Stimulated activated CD4-positive, alpha-beta T cell treated with anti-CD3 and anti-CD28 coated beads, Interleukin-1b, Interleukin-23, amount 100 ng/mL, for 24 hours (primary cell): ENCODE data around the gene ENOX1.

Source experiments
- DNase-seq, 4 experiments: peaks; one replicate each; pipeline ENCODE4 v3.0.0-alpha.2; 2020; ENCODE audit warnings: low read depth in 4 of 4, low spot score in 1 of 4

Gene ENOX1

DNA sequence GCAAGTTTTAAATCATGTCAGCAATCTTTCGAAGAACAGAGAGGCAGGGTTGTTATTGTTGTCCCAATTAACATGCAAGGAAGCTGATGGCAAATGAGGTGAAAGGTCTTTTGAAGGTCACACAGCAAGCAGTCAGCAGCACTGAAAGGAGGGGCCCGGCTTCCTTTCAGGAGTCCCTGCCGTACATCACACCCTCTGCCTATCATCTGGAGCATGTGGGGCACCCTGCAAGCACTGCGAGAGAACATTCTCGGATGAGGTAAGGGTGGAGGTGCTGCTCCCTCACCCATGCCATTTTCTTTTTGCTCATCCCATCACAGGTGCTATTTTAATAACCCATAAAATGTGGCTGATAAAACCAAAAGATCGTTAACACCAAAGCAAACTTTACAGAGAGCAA is 111.2 kb downstream of the ENOX1 start:
- DNase-seq, result no peak

DNA sequence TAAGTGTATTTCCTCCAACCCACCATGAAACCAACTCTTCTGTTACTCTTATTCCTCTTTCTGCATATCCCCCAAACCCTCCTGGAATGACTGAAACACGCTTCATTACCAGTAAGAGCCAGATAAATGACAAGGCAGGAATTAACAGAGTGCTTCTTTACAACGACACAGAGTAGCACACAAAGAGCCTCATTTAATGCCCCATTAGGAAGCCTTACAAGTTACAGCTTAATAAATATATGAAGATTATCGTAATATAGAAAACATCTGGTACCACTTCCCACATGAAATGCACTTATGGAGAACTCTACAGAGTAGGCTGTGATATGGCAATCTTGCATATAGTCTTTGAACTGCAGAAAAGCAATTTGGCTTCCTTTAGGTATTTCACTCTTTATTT is 116.8 kb downstream of the ENOX1 start:
- no peak for DNase-seq

DNA sequence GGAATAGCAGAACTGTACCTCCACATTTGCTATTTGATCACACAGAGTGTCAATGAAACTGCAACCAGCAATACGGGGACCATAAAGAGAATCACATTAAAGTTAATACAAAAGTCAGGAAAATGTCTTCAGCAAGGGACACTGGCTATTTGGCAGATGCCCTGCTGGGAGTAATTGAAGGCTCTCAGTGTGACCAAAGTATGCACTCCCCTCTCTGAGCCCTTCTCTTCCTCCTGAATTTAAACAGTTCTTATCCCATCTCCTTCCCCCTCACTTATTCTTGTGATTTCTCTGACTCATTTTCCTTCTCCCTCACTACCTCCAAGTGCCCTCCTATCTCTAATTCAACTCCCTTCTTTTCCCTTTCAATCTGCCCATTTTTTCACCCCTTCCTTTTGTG is 117.7 kb downstream of the ENOX1 start:
- no peak for DNase-seq

DNA sequence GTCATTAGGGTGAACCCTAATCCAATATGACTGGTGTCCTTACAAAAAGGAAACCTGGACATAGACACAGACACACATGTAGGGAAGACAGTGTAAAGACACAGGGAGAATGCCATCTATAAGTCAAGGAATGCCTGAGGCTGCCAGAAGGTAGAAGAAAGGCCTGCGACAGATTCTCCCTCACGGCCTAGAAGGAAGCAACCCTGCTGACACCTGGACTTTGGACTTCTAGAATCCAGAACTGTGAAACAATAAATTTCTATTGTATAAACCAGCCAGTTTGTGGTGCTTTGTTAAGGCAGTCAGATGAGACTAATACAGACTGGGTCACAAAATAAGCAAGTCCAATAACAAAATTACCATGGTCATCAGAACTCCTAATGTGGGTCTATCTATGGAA is 120.4 kb downstream of the ENOX1 start:
- no peak for DNase-seq

DNA sequence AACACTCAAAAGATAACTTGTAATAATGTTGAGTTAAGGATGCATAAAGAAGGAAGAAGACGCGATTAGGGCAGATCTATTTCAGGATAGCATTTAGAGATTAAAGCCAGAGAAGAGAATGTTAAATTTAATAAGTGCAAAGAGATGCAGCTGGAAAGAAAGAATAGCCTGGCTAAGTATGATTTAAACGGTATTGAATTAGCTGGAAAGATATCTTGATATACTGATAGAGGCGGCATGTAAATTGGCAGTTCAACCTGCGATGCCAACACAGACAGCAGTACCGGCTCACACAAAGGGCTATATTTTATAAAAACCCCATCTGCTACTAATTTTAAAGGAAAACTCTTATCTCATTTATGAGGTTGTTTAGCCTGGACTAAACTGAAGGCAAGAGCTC is 121.4 kb downstream of the ENOX1 start:
- no peak for DNase-seq

DNA sequence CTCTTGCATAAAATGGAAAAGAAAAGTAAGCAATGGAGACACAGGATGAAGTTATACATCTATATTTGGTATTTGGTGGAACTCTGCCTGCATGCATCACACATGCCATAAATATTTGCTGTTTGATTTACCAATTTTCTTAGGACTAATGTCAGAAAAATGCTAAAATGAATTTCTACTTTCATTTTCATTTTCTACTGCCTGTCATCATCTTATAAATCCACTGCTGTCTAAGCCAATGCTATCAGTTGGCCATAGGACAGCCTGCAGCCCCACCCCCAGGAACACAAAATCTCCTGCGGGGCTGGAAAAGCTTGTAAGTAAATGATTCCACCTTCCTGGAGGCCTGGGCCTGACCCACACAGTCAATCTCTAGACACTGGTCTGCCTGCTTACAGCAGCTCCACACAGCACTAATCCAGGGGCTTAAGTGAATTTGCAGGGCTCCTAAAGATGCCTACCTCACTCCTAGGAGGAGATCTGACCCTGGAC is 122.0 kb downstream of the ENOX1 start:
- no peak for DNase-seq

DNA sequence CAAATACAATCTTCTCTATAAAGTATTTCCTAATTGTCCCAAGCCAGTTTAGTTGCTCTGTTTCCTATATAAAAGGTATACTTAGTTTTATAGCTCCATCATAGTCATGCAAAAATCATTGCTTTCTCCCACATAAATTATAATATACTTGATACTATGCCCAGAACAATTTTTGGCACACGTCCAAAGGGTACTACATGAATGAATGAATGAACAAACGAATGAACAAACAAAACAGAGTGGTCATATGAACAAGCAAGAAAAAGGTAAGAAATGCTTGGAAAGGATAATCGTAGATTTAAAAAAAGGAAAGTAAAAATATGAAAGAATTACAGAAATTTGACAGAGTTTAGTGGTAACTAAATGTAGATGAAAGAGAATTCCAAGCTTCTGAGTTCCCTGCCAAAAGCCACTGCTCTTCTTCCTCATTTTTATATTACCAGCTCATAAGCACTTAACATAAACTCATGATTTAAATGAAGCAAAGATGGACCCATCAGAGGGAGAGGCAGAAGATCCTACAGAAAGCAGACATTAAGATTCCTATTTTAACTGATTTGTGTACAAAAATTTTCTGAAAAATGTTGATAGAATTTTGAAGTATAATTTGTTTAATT is 123.2 kb downstream of the ENOX1 start:
- no peak for DNase-seq

DNA sequence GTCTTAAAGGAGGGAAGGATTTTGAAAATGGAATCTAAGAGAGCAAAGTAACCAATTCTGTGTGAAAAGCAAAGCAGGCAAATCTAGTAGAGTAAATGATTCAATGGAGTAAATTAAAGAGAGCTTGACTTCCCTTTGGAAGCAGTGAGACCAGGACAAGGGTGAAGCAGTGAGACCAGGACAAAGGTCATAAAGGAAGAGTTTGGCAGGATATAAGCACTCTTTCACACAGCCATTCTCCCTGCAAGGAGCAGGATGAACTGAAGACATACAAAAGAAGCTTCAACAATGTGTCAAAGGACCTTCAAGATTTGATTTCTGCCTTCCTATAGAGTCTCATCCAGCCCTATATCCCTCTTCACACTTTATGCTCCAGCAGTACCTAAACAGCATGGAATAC is 123.8 kb downstream of the ENOX1 start:
- DNase-seq, result no peak

DNA sequence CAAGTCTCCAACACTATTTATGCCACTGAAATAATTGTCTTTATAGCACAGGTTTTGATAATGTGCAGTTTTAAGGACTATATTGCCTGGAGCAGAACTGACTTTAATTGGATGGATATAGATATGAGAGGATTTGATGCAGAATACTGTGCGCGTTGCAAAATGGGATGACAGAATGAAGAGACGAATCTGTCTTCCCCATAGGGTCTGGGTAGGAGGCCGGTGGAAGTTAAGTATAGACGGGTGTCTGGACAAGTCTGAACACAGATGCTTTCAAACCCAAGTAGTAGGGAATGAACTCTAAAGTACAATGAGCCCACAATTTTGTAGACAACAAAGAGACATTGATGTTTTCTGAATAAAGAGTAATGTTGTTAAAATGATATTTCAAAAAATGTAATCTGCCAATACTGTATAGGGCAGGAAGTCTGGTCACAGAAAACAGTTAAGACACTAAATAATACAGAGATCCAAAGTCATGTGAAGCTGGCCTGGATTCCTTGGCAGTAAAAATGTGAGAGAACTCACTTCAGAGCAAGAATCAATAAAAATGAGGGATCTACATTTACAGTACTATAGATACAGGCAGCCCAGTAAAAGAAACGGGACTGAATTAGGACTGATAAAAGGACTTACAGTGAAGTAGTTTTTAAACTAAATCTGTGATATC is 125.5 kb downstream of the ENOX1 start:
- DNase-seq, result no peak

DNA sequence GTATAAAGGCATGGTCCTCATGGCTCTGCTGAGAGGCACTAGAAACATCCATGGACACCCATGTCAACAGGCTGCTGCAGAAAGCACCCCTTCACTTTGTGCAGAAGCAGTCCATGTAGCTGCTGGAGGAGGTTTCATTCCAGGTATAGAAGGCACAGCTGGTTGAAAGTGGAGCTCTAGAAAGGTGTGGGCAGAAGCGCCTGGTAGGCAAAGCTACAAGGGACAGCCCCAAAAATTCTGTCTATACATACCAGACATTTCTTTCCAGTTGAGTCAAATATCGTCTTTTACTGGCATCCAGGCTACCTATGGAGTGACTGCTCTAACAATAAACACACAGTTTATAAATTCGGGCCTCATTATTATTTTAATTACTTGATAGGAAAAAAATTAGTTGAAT is 129.3 kb downstream of the ENOX1 start:
- no peak for DNase-seq

DNA sequence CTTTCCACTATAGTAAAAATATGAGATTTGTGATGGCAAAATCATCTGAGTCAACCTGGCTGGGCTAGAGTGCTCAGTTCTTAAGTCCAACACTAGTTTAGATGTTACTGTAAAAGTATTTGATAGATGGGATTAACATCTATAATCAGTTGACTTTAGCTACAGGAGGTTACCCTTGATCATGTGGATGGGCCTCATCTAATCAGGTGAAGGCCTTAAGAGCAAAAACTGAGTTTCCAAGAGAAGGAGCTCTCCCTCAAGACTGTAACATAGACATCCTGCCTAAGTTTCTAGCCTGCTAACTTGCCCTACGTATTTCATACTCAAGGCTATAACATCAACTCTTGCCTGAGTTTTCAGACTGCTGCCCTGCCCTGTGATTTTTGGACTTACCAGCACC is 132.8 kb downstream of the ENOX1 start:
- no peak for DNase-seq

DNA sequence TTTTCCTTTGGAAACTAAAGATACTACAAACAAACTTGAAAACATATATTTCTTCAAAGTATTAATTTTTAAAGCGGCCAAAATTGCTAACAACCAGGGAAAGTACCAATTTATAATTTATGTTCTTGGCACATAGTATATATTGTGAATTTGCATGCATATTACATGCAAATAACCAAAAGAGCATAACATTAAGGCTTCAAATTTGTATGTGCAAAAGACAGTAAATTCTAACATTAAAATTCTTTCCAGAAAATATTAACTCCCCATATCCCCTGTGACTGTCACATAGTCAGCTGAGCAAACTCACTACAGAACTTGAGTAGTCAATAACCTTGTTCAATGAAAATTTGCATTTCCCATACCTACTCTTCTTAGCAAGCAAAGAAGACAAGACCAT is 133.4 kb downstream of the ENOX1 start:
- DNase-seq, result no peak

DNA sequence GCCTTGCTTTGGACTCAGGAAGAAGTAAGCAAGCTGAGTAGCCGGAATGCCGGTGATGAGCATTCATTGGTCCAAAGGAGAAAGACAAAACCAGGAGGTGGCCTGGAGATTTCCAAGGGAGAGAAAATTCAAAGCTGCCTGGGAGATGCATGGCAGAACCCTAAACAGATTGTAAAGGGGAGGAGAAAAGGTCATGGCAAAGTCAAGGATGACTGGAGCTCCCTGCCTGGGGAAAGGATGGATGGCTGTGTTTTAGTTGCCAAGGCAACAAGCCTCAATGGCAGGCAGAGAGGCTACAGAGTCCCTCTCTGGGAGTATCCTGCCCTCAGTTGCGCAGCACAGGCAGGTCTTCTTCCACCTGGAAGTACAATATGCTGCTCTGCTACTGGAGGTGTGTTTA is 134.0 kb downstream of the ENOX1 start:
- no peak for DNase-seq

DNA sequence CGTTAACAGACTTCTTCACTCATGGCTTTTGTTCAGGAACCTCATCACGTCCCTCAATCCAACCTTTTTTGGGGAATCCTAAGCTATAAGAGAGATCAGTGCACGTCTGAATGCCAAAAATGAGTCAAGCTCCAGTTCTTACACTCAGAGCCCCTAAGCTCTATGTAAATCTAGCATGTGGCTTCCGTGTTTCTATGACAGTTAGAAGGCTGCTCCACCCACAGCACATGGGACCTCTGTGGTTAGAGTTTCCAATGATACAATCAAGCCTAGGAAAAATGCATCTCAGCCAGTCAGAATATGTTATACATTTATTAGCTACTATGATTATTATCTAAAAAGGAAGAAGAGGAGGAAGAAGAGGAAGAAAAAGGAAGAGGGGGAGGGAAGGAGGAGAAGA is 135.9 kb downstream of the ENOX1 start:
- no peak for DNase-seq

DNA sequence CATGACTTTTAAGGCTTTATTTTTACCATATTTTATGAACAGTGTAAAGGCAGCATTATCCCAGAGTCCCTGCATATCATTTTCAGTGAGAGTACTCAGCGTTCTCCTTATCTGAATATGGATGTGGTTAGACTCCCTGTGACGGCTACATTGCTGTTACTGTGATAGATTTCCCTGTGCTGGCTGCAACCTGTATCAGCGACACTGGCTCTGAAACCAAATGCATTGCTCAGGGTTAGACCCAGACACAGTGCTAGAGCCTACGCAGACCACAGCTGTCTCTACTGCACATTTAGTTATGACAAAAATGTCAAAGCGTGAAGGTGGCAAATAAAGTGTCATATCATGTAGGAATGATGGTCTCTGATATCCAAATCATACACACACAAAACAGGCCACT is 138.0 kb downstream of the ENOX1 start:
- DNase-seq, result no peak

DNA sequence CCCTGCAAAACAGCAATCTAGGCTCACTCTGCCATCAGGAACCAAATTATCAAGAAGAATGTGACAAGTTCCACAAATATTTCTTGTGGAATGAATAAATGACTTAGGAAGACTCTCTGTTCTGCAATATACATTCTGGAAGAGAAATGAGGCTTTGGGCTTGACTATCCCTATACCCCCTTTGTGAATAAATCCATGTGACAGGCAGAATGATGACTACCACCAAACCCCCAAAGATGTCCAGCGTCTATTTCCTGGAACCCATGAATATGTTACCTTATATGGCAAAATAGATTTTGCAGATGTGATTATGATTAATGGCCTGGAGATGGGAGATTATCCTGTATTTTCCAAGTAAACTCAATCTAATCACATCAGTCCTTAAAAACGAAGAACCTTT is 139.3 kb downstream of the ENOX1 start:
- no peak for DNase-seq

DNA sequence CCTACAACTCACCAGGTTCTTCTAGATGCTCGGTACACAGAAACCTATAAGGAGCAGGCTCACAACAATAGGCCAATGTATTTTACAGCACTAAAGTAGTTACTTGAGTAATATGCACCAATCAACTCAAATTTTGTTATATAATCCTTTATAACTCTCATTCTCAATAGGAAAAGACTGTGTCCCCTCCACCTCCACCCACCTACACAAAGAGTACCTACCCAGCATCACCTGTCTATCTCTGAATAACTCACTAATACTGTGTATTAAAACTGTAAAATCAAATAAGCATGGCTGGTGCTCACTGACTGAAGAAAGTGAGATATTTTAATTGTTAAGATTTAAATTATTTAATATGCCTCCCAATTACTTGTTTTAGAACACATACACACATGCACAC is 146.3 kb downstream of the ENOX1 start:
- DNase-seq, result no peak

DNA sequence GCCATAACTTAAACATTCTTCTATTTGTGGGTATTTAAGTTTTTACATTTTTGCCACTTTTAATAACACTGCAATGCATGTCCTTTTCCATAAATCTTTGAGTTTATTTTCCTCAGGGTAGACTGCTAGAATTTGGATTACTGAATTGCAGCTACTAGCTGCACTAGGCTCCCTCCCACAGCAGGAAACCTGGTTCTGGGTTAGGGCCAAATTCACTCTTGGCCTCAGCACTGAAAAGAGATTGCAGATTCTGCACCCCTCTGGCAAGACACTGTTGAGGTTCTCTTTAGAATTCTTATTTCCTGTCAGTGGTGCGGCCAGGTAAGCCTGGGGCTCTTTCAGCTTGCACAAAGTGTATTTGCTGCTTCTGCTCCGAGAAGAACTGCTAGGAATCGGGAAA is 155.7 kb downstream of the ENOX1 start:
- no peak for DNase-seq

DNA sequence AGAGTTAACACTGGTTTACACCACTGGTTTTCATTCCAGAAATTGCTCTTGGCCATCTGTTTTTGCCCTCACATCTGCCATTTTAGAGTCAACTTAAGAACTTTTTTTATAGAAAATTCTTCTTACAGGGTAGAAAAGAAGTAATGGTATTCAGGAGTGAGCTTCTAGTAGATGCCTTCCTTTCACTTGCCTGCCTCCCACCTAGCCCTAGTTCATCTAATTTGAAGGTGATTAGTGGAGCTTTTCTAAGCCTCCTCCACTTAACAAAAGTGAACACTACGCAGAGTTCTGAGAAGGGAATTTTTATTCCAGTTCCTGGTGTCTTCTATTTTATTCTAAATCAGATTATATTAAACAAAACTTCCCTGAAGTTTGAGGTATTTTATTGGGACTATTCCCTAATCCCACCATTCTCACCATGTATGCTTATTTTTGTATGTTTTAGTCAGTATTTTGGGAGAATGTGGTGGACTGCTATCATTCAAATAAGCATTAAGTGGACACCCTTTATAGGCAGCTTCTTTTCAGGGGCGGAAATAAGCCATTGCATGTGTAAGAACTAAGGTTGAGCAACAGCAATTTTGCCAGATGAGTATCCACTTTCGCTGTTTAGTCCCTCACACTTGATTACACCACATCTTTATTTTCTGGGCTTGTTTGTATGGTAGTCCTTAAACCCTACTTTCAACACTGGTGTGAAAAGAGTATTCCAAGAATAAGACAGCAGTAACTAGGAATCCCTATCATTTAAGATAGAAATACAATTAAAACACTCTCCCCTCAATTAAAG is 156.9 kb downstream of the ENOX1 start:
- DNase-seq, result no peak

DNA sequence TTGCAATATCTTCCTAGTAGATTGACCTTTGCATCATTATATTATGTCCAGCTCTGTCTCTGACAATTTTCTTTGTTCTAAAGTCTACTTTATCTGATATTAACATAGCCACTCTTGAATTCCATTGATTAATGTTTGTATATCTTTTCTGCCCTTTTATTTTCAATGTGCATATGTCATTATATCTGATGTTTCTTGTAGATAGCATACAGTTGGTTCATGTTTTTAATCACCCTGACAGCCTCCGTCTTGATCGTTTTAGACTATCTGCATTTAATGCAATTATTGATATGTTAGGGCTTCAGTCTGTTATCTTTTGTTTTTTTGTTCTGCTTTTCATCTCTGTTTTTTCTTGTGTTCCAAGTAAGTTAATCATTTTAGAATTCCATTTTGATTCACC is 159.8 kb downstream of the ENOX1 start:
- DNase-seq, result no peak

DNA sequence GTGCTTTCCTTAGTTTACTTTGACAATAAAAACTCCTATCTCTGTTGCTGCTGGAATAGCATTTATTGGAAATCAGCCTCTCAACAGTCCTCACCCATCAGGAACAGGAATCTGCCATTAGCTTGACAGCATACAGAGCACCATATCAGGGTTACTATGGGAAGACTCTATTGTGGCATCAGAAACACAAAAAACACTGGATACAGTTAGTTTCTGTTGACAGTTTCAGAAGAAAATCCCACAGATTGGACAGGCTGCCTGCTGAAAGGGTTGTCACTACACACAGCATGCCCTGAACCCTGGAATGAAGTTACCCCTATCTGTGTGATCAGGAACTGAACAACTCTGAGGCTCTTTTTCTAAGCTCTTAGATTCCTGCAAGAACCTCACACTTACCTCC is 172.7 kb downstream of the ENOX1 start:
- no peak for DNase-seq
